SK-N-SH (cell line): Measurements from ENCODE around the gene ALDH3A2. TPM values are rescaled to one million over a fixed set of nuclear protein-coding genes. Genes with fewer than 3 reads are reported as not detected.
"Not testable (repeated sequence)": the region's sequence is repeated elsewhere in the genome, so short reads cannot be mapped to it uniquely, and the experiment has no call there.

Experiments used
- CTCF ChIA-PET: fragments of 300-600, 350-600 bp; formaldehyde crosslinking; extraction: SDS; loops from one replicate; lab custom pipeline; 2021; lab: Yijun Ruan, JAX
- POLR2A ChIA-PET: fragments of 350-600 bp; sonication (Branson Sonifier 250); formaldehyde crosslinking; extraction: SDS; loops from one replicate; lab custom pipeline; 2020; ENCODE audit warnings: antibody characterized with exemption, inconsistent platforms; lab: Yijun Ruan, JAX
- DNase-seq: peaks from one replicate; pipeline ENCODE4 v3.0.0; 2012
- H2AFZ ChIP-seq: fragments of 200-600 bp; sonication (generic); 2 replicates; pipeline ENCODE4 v1.8.1; 2016; ENCODE audit warnings: antibody characterized with exemption, mild to moderate bottlenecking, low read depth
- H3F3A ChIP-seq: fragments of 200-600 bp; sonication (generic); replicated peaks from 2 replicates; pipeline ENCODE3; 2016; ENCODE audit warnings: antibody characterized with exemption, mild to moderate bottlenecking; ENCODE audit not compliant: insufficient read depth
- H3K27ac ChIP-seq, 2 experiments: fragments of 200-500 bp in 1 of 2; fragments of 200-600 bp in 1 of 2; sonication (Bioruptor generic) in 1 of 2; sonication (generic), shearing (Covaris generic) in 1 of 2; 2 replicates each; pipeline versions ENCODE4 v1.5.1 to v1.6.1; 2014 to 2016; ENCODE audit warnings: low read depth in 2 of 2, inconsistent platforms in 1 of 2, low read length in 1 of 2, mild to moderate bottlenecking in 1 of 2, mixed read lengths in 1 of 2
- H3K27me3 ChIP-seq: fragments of 200-600 bp; sonication (generic), shearing (Covaris generic); 2 replicates; pipeline ENCODE4 v1.6.1; 2016; ENCODE audit warnings: mixed run types; ENCODE audit not compliant: insufficient read depth
- H3K36me3 ChIP-seq, 2 experiments: fragments of 200-500 bp in 1 of 2; fragments of 200-600 bp in 1 of 2; sonication (Bioruptor generic) in 1 of 2; sonication (generic) in 1 of 2; replicated peaks in 1 of 2; 2 replicates each; pipeline versions ENCODE3 to v1.5.1; 2014 to 2016; ENCODE audit warnings: low read length in 1 of 2, mild to moderate bottlenecking in 1 of 2; ENCODE audit not compliant: insufficient read depth in 2 of 2, control insufficient read depth in 1 of 2
- H3K4me1 ChIP-seq, 2 experiments: fragments of 200-500 bp in 1 of 2; fragments of 200-600 bp in 1 of 2; sonication (Bioruptor generic) in 1 of 2; sonication (generic), shearing (Covaris generic) in 1 of 2; 2 replicates each; pipeline versions ENCODE4 v1.5.1 to v1.6.1; 2014 to 2016; ENCODE audit warnings: low read depth in 1 of 2, low read length in 1 of 2, mixed run types in 1 of 2; ENCODE audit not compliant: insufficient read depth in 2 of 2, control insufficient read depth in 1 of 2
- H3K4me2 ChIP-seq: fragments of 200-600 bp; sonication (generic), shearing (Covaris generic); 2 replicates; pipeline ENCODE4 v1.6.1; 2017; ENCODE audit warnings: mixed run types
- H3K4me3 ChIP-seq, 2 experiments: fragments of 200-500 bp in 1 of 2; fragments of 200-600 bp in 1 of 2; sonication (Bioruptor generic) in 1 of 2; sonication (generic), shearing (Covaris generic) in 1 of 2; 2 replicates each; pipeline versions ENCODE4 v1.5.1 to v1.8.1; 2014 to 2016; ENCODE audit warnings: low read depth in 2 of 2, inconsistent platforms in 1 of 2, low read length in 1 of 2, mild to moderate bottlenecking in 1 of 2, mixed read lengths in 1 of 2, moderate library complexity in 1 of 2
- H3K79me2 ChIP-seq: fragments of 200-600 bp; sonication (generic); 2 replicates; pipeline ENCODE4 v1.8.1; 2017; ENCODE audit warnings: mild to moderate bottlenecking; ENCODE audit not compliant: insufficient read depth
- H3K9ac ChIP-seq: fragments of 200-600 bp; sonication (generic); 2 replicates; pipeline ENCODE4 v1.6.1; 2017; ENCODE audit warnings: mixed run types
- H3K9me2 ChIP-seq: fragments of 200-600 bp; sonication (generic); 2 replicates; pipeline ENCODE4 v1.6.1; 2017; ENCODE audit warnings: mixed run types
- H3K9me3 ChIP-seq: fragments of 200-600 bp; sonication (generic); 2 replicates; pipeline ENCODE4 v1.6.1; 2017; ENCODE audit warnings: mixed run types, mild to moderate bottlenecking, moderate library complexity
- H4K20me1 ChIP-seq: fragments of 200-600 bp; sonication (generic); 2 replicates; pipeline ENCODE4 v1.6.1; 2017; ENCODE audit warnings: mild to moderate bottlenecking, mixed run types; ENCODE audit not compliant: insufficient read depth
- JUND ChIP-seq: IDR thresholded peaks from 2 replicates; pipeline ENCODE4 v1.4.0; 2012
- MXI1 ChIP-seq: IDR thresholded peaks from 2 replicates; pipeline ENCODE4 v1.6.1; 2012; ENCODE audit warnings: mild to moderate bottlenecking, low read depth, low read length, improper control_type of control experiment
- NFIC ChIP-seq: IDR thresholded peaks from 2 replicates; pipeline ENCODE4 v1.4.0; 2012; ENCODE audit warnings: borderline replicate concordance
- RAD21 ChIP-seq: IDR thresholded peaks from 2 replicates; pipeline ENCODE4 v1.6.1; 2012; ENCODE audit warnings: mild to moderate bottlenecking, low read length
- RCOR1 ChIP-seq: fragments of 150-350 bp; IDR thresholded peaks from 2 replicates; pipeline ENCODE4 v1.6.1; 2017; ENCODE audit warnings: antibody characterized with exemption, low read length
- WGBS: methylation state at CpG from one replicate; pipeline ENCODE4 v1.1.6; 2017; ENCODE audit warnings: low lambda C conversion rate; 5-methylcytosine and 5-hydroxymethylcytosine counted together
- polyA plus RNA-seq, 3 experiments: library from polyadenylated mRNA; depleted of rRNA; stranded (reverse); fragments of >200 nt; gene quantifications; 2 replicates each; pipeline ENCODE4 v1.2.3, GENCODE V29; 2012

Gene ALDH3A2
- polyA plus RNA-seq, 1 of the 3 experiments (the other 2 are of a cell fraction): 16.6 TPM

DNA sequence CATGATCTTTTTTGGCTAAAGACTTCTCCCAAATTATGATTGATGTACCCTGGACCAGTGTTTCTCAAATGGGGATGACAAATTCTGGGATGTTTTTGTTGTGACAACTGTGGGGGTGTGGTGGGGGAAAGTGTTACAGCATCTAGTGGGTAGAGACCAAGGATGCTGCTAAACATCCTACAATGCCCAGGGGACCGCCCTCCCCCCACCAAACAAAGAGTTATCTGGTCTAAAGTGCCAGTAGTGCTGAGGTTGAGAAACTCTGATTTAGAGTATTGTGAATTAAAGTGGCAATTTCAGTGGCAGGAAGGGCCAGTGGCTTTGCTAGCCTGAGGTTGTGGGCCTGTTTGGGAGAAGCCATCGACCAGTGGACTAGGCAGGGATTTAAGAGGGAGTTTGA, 34.6 kb downstream of the ALDH3A2 start:
- 58% methylated on average over 2 of the region's 2 CpGs for WGBS
- Histone ChIP-seq H3K27ac (no peak overlapping the region), H3F3A (no peaks in the 10 kb centered on the region)
- no peak for TF ChIP-seq NFIC
- no peak for TF ChIP-seq RCOR1
- no peak for TF ChIP-seq JUND
- no peak for TF ChIP-seq MXI1
- TF ChIP-seq, all 33 proteins: peak for 0
- H3K4me3 ChIP-seq: no peak overlapping the region
- H3K36me3 ChIP-seq: peaks cover 0 to 4% of the 10 kb centered on the region in 2 experiments
- no peaks in the 10 kb centered on the region for H3K4me1 ChIP-seq
- H3K9ac ChIP-seq: no peak overlapping the region
- H4K20me1 ChIP-seq: no peaks in the 10 kb centered on the region
- H3K79me2 ChIP-seq: no peaks in the 10 kb centered on the region
- H2AFZ ChIP-seq: no peak overlapping the region
- no peaks in the 10 kb centered on the region for H3K9me2 ChIP-seq
- no peaks in the 10 kb centered on the region; the same call in 1 of the 2 replicates for H3K9me3 ChIP-seq
- ChIA-PET POLR2A (no interaction called here), CTCF (interaction anchor here (0.9 to 1.5 kb wide), 3 partner anchors 62 to 170 kb away, joined by 3 to 5 read pairs (median 4); no protein-coding TSS in a partner anchor)
- H3K27me3 ChIP-seq: no peaks in the 10 kb centered on the region
- DNase-seq: no peak
- no peak overlapping the region for H3K4me2 ChIP-seq

DNA sequence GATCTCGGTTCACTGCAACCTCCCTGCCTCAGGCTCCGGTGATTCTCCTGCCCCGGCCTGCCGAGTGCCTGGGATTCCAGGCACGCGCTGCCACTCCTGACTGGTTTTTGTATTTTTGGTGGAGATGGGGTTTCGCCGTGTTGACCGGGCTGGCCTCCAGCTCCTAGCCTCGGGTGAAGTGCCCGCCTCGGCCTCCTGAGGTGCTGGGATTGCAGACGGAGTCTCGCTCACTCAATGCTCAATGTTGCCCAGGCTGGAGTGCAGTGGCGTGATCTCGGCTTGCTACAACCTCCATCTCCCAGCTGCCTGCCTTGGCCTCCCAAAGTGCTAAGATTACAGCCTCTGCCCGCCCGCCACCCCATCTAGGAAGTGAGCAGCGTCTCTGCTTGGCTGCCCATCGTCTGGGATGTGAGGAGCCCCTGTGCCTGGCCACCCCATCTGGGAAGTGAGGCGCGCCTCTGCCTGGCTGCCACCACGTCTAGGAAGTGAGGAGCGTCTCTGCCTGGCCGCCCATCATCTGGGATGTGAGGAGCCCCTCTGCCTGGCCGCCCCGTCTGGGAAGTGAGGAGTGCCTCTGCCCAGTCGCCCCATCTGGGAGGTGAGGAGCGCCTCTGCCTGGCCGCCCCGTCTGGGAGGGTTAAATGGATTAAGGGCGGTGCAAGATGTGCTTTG, 36.5 kb downstream of the ALDH3A2 start:
- WGBS: 88% methylated on average over 22 of the region's 32 CpGs
- CTCF ChIA-PET, POLR2A ChIA-PET: not testable (repeated sequence)

DNA sequence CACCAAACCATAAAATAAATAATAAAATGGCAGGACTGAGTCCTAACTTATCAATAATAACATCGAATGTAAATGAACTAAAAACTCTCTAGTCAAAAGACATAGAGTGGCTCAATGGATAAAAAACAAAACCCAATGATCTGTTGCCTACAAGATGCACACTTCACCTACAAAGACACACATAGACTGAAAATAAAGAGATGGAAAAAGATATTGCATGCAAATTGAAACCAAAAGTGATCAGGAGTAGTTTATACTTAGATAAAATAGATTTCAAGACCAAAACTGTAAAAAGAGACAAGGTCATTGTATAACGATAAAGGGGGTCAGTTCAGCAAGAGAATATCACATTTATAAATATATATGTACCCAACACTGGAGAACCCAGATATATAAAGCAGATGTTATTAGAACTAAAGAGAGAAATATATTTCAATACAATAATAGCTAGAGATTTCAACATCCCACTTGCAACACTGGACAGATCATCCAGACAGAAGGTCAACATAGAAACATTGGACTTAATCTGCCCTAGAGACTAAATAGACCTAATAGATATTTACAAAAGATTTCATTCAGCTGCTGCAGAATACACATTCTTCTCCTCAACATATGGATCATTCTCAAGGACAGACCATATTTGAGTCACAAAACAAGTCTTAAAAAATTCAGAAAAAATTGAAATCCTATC, 38.0 kb downstream of the ALDH3A2 start:
- H3K79me2 ChIP-seq: no peaks in the 10 kb centered on the region
- no peak for DNase-seq
- ChIA-PET CTCF (interaction anchor here (1.3 kb wide), 1 partner anchor 58 kb away, joined by 3 read pairs; no protein-coding TSS in a partner anchor), POLR2A (no interaction called here)
- H3K9me2 ChIP-seq: no peaks in the 10 kb centered on the region
- H3K27me3 ChIP-seq: no peaks in the 10 kb centered on the region
- H3K4me3 ChIP-seq: no peak overlapping the region
- H4K20me1 ChIP-seq: no peaks in the 10 kb centered on the region
- WGBS: 93% methylated on average over 2 of the region's 2 CpGs
- no peak overlapping the region for H3K4me2 ChIP-seq
- H3F3A ChIP-seq: no peaks in the 10 kb centered on the region
- TF ChIP-seq RAD21: no peak
- no peak overlapping the region for H3K9ac ChIP-seq
- H2AFZ ChIP-seq: no peak overlapping the region
- peaks cover 0 to 4% of the 10 kb centered on the region in 2 experiments for H3K36me3 ChIP-seq
- no peaks in the 10 kb centered on the region; the same call in 1 of the 2 replicates for H3K9me3 ChIP-seq
- H3K4me1 ChIP-seq: no peaks in the 10 kb centered on the region
- no peak overlapping the region for H3K27ac ChIP-seq

More for the DNA sequence above, 36.5 kb downstream of the ALDH3A2 start:
- not testable (repeated sequence) for H3K27me3 ChIP-seq, H3K9me3 ChIP-seq, H3K9ac ChIP-seq, H3F3A ChIP-seq, H4K20me1 ChIP-seq, H3K4me3 ChIP-seq, H3K36me3 ChIP-seq, H3K4me2 ChIP-seq, H3K27ac ChIP-seq, H2AFZ ChIP-seq, H3K79me2 ChIP-seq, DNase-seq, H3K4me1 ChIP-seq, H3K9me2 ChIP-seq
